OCI-LY1 (cell line): ENCODE measurements around the gene POT1.

Experiments
- EZH2 ChIP-seq: fragments of 200-600 bp; sonication (generic), shearing (Covaris generic); IDR thresholded peaks from 2 replicates; pipeline ENCODE4 v1.8.0; 2017; ENCODE audit warnings: borderline replicate concordance, mixed run types, mild to moderate bottlenecking, antibody characterized with exemption, low read length, moderate library complexity, mixed read lengths
- TF ChIP-seq, protein P1 (sequence below): fragments of 200-600 bp; sonication (generic), shearing (Covaris generic); IDR thresholded peaks from 2 replicates; pipeline ENCODE4 v1.5.1; 2017; ENCODE audit warnings: mild to moderate bottlenecking, antibody characterized with exemption, low read length, moderate library complexity, mixed read lengths

DNA sequence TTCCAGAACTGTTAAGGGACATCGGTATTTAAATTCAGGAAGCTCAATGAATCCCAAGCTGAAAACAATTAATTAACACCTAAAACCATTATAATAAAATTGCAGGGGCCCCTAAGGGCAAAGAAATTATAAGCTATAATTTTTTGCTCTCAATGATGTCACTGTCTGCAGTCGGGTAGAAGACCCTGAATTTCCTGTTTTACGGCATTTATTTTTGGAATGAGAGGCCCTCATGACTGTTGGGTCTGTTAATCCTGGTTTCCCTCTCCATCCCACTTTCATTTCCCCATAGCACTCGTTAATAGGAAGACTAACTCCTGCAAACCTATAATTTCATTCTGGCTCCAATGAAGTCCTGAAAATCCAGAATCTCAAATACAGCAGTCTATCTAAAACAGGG is 138.2 kb downstream of the POT1 start:
- TF ChIP-seq EZH2, result no peak
- TF ChIP-seq, protein P1, sequence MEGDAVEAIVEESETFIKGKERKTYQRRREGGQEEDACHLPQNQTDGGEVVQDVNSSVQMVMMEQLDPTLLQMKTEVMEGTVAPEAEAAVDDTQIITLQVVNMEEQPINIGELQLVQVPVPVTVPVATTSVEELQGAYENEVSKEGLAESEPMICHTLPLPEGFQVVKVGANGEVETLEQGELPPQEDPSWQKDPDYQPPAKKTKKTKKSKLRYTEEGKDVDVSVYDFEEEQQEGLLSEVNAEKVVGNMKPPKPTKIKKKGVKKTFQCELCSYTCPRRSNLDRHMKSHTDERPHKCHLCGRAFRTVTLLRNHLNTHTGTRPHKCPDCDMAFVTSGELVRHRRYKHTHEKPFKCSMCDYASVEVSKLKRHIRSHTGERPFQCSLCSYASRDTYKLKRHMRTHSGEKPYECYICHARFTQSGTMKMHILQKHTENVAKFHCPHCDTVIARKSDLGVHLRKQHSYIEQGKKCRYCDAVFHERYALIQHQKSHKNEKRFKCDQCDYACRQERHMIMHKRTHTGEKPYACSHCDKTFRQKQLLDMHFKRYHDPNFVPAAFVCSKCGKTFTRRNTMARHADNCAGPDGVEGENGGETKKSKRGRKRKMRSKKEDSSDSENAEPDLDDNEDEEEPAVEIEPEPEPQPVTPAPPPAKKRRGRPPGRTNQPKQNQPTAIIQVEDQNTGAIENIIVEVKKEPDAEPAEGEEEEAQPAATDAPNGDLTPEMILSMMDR, result no peak
